Testis (tissue), 2 donors: ENCODE measurements around the gene C10orf67.

Experiments used
- CTCF ChIP-seq, 3 experiments: fragments of 450-650 bp in 2 of 3; fragments of 200-600 bp in 1 of 3; sonication (generic) in 1 of 3; IDR thresholded peaks; one replicate each; pipeline ENCODE4 v1.5.1; 2016 to 2019; ENCODE audit warnings: antibody characterized with exemption in 3 of 3, mild to moderate bottlenecking in 2 of 3, moderate library complexity in 1 of 3
- POLR2A ChIP-seq: fragments of 450-650 bp; IDR thresholded peaks from one replicate; pipeline ENCODE4 v1.6.1; 2017; ENCODE audit warnings: antibody characterized with exemption, mild to moderate bottlenecking, moderate library complexity

GRCh38 chr10:23390809-23391208 is 46.2 kb upstream of the C10orf67 start:
- TF ChIP-seq CTCF (IDR thresholded peaks at IDR 0.05), result no peak
- no peak for TF ChIP-seq POLR2A
